HG03565 (cell line): ENCODE results near the gene MBD2.
A peak's percentile ranks its signal among the peaks of the same experiment; 100 is the strongest.

Source experiments
- ATAC-seq: cut with Tn5 transposase; IDR thresholded peaks from one replicate; pipeline ENCODE4 v1.9.1; 2021; ENCODE audit warnings: mild to moderate bottlenecking, moderate library complexity; ENCODE audit not compliant: unreplicated experiment

The MBD2 gene

DNA sequence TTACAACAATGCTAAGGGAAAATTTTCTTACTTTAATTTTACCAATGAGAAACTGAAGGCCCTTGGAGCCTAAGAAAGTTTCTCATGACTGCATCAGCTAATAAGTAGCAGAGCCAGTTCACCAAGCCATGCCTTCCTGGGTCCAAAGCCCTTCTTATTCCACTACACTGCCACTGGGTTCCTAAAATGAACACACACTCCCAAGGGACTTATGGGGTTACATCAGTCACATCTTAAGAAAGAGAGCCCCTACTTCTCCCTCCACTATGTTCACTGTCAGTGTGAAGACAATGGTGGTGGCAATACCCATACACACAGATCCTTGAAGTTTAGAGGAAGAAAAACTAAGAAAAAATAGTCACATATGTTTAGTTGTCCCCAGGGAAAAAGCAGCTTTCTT is 20.6 kb downstream of the MBD2 start:
- ATAC-seq, result no peak

DNA sequence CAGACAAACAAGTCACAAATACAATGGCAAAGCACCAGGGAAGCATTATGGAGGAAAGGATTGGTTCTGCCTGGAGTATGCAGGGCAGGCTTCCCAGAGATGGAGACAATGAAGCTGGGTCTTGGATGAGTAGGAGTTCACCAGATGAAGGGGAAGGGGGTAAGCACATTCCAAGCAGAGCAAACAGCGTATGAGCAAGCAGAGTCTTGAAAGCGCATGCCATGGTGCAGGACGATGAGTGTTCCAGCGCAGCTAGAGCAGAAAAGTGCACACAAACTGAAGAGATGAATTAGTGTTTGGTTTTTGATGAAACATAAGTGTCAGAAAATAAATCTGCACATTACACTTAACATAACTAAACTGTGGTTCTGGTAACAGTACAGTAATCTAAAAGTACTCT is 21.6 kb downstream of the MBD2 start:
- no peak for ATAC-seq

DNA sequence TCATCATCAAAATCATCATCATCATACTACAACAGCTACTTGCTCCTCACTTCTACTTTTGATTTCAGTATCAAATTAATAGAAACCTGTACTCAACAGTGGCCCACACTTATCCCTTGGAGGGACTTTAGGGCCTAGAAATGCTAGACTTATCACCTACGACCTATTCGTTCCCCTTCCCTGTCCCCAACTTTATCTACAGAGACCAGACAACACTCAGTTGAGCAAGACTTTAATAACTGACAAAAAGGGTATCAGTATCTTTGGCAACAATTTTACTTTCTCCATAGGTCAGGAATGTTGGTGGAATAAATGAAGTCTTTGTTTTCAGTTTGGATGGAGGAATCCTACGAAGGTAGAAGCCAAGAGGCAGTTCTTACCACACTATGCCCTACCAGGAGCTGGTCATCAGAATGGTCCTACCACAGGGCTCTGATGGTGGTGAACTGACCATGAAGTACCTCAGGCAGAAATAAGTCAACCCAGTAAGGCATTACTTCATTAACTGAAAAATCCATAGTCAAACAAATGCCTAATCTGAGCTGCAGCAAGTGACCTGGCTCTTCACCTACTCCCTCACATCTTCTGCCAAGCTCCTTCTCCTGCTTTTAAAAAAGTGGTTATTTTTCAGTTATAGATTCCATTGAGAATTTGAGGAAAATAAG is 26.6 kb downstream of the MBD2 start:
- no peak for ATAC-seq

DNA sequence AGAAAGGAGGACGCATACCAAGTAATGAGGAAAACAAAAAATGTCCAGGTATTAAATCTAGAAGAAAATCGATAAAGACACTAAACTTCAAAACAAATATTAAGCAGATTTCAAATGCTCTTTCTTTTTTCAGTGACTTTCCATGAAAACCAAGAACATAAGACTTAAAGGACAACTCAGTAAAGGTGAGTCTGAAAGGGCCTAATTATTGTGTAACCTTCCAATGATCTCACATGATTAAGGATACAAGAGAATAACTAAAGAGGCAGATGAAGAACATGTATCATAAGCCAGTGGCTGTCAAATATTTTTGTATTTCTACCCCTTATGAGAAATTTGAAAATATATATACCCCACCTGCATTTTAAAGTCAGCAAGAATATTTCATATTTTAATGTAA is 30.7 kb downstream of the MBD2 start:
- ATAC-seq, result no peak

DNA sequence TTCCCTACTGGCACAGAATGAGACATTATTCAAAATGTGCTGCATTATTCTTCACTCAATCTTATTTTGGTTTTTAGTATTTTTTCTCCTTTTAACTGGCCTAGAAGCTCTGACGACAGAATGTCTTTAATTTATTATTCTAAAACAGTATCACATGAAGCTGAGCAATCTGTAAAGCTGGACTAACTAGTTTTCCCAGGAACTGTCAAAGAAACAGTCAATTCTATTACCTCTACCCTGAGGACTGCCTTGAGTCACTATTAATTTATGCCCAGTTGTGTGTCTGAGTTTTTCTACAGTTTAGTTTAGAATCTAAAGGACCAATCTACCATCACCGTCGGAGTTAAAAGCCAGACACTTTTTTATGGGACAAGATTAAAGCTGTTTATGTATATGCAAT is 31.6 kb downstream of the MBD2 start:
- no peak for ATAC-seq

DNA sequence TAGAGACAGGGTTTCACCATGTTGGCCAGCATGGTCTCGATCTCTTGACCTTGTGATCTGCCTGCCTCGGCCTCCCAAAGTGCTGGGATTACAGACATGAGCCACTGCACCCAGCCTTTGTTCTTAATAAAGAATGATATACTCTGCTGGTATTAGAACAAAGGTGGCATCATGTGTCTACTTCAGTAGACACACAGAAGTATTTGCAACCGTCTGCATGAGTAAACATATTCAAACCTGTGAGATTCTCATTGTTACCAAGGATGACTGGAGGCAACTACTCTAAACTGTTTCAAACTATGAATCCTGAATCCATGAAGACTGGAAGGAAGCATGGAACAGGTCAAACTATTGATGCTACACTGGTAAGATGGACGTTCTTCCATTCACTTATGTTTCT is 32.1 kb downstream of the MBD2 start:
- no peak for ATAC-seq

DNA sequence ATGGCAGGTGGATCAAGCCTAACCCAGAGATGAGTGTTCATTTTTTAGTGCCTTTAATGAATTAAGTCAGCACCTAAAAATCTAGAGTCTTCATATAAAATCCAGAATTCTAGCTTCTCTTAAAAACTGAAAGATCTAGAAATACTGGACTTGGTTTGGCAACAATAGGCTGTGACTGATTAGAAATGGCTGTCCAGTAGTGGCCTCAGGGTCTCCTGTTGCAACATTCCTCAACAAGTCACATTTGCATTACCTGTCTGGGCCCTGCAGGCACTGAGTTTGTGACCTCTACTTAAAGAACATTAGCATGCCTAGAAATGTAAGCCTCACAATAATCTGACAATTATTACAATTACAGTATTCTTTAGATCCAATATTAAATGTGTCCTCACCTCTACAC is 33.1 kb downstream of the MBD2 start:
- ATAC-seq, result no peak

DNA sequence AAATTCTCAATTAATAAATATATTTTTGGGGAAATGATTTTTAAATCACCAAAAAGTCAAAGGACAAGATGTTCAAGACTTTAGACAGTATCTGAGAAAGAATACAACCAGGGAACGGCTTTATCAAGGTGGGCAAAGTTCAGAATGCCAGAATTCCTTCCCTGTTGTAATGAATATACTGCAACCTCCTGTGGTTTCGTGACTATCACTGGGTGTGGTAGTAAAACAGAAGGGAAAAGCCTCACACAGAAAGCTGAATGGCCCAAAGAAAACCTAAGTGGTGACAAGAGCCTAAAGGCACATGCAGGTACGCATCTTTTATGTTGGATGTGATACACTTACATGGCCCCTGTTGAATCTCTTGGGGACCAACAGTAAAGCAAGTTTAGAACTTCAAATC is 37.1 kb downstream of the MBD2 start:
- no peak for ATAC-seq

DNA sequence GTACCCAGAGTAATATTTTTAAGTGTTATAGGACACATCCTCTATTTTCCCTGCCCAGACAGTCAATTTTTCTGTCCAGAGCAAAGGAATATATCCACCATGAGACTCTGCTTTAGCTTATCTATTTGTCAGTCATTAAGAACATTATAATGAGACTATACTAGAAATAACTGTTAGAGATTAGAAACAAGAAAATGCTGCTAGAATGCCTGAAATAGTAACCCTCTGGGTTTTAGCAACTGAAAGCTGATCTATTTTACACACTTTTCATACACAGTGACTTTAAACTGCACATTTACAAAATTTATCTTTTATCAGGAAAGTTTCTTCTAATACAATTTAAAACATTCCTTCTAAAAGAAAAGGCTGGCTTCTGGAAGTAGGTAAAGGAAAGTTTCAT is 39.6 kb downstream of the MBD2 start:
- no peak for ATAC-seq

DNA sequence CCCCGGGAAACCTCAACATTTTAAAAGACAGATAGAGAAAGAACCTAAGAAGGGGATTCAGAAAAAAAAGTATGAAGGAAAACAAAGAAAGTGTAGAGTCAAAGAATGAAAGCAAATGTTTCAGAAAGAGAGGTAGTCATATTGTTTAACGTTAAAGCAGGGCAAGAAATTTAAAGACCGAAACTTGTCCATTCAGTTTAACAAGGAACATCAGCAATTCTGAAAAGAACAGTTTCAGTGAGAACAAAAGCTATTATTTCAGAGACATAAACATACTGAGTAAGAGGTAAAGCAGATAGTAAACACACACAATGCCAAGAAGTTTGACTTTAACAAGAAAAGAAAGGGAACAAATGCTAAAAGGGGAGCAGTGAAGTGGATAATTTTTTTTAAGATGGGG is 41.1 kb downstream of the MBD2 start:
- no peak for ATAC-seq

DNA sequence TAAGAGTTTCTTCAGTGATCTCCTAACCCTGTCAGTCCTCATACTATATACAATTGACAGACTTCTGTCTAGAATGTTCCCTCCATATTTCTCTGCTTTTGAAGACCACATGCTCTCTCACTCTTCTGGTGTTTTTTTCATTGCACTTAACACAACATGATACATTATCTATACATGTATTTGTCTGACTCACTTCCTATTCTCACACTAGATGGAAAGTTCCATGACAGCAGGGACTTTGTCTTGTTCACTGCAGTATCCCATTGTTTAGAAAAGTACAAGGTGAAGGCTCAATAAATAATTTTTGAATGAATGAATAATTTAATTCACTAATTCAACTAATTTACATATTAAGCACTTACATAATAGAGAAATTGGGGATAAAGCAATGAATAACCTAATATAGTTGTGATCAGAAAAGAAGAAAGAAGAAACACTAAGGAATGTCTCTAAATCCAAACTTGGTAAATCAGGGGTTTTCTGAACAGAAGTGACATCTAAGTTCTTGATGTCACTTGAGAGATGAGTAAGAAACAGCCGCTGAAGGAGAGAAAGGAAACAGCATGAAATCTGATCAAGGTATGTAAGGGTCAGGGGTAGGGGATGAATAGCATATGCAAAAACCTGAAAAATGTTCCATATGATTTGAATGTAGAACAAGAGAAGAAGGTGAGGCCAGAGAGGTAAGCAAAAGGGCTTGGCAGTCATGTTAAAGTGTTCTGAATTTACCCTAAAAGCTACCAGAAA is 42.4 kb downstream of the MBD2 start:
- peak; percentile 67 for ATAC-seq

DNA sequence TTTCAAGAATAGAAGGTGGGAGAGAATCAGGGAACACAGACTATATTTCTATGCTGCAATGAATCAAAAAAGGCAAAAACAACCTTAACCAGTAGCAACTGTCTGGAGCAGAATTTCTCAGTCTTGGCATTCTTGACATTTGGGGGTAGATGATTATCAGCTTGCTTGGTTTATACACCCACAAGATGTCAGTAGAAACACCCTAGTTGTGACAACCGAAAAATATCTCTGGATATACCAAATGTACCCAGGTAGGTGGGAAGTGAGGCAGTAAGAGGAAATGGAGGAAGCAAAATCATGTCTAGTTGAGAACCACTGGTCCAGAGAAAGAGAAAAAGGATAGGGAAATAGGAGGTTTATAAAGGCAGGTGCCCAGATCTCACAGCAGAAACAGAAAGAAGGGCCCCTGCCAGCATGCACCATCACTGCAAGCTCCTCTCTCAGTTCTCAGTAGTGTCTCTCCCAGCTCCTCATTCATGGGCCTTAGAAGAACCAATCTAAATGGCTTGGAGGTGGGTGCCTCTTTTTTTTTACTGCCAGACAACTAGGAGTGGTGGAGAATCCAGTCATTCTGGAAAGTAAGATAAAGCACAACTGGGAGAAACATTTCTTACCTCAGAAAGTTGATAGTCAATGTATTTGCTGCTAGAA is 50.4 kb downstream of the MBD2 start:
- no peak for ATAC-seq

DNA sequence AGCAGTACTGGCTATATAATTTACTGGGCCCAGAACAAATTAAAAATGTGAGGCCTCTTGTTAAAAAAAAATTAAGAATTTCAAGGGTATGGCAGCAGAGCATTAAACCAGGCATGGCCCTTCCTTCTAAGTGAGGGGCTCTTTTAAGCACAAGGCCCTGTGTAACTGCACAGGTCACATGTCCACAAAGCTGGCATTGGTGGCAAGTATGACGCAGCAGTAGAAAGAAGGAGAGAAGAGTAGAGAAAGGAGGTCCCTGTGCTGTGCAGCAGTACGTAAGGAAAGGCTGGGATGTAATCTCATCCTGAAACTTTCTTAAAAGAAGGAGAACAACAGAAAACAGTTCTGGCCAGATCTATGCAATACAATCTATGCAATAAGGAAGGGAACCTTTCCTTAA is 51.2 kb downstream of the MBD2 start:
- ATAC-seq, result no peak

DNA sequence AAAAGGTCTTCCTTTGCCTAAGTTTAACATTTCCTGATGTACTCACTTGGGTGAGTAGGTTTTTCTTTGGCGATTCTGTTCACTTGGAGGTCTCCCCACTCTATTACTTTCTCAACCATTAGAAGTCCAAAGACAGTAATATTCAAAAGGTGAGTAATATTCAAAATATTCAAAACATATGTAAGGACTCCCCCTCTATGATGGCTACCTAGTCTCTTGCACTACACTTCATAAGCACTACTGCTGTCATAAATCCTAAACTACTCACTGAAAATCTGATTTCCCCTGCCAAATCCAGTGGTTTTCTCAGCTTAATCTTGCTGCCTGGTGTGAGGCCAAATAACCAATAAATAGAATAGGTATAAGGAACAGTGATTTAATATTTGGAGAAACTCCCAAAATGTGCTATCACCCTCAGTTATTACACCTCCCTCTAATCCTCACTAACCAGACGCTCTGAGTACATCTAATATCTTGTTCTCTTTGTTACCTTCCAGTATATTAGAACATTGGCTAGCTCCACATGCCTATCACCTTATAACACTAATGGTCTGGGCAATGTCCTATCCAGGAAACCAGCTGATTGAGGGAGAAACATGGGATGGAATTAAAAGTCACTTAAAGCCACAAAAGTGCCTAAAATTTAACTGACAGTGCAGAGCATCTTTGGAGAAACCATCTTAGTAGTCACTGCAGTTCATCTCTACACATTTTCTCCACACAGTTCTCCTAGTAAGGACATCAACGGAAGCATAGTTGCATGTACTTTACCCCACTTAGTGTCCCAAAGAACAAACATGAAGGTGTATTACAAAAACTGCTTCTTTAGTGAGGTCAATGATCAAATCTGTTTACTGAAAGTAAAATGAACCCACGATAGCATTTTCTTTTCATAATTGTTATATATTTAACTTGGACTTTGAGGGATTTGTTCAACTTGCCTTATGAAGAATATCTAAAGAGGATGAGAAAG is 54.8 kb downstream of the MBD2 start:
- ATAC-seq, result no peak

DNA sequence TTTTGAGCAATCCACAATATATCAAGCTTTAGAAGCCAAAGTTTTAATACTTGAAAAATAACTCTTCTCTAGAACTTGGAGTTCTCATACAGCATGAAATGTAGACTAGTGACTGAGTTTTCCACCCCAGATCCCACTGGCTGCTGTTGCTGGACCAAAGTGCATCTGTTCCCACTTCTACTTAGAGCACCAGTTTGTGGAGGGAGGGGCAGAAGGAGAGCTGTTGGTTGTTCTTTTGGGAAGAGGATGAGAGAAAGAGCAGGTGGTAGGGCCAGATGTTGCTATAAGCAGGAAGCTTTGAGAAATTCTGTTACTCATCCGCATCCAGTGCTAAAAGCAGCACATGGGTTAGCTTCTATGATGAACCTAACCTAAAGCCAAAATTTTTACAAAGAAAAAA is 59.0 kb downstream of the MBD2 start:
- no peak for ATAC-seq

DNA sequence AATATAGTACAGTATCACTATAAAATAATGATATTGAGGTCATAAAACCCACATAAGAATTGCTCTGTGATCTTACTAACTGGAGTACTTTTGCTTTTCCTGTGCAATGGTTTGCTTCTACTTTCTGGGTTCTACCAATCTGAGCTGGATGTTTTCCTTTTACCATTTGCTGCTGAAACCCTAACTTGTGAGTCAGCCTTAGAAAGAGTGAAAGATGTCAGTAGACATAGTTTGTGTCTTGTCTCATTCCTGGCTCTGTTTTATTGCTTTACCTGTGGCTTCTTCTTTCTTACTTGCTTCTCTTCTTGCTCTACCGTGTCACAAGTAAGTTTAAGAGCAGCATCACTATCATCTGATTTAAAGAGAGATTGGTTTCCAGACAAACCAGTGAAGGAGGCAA is 61.0 kb downstream of the MBD2 start:
- no peak for ATAC-seq

DNA sequence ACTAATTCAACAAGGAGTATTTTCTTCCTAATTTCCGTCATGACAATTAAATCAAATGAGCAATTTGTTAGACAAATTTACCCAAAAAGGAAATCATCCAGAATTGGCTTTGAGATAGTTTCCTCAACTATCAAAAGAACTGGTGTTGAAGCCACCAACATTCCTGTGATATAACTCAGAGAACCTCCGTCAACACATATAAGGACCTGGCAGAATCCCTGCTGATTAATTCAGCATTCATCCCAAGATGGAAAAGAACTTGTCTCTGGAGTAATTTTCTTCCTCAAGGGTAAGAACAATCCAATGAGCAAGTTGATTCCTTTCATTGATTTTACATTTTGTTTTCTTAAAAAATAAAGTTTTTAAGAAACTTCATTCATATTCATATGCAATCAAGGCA is 62.0 kb downstream of the MBD2 start:
- no peak for ATAC-seq

DNA sequence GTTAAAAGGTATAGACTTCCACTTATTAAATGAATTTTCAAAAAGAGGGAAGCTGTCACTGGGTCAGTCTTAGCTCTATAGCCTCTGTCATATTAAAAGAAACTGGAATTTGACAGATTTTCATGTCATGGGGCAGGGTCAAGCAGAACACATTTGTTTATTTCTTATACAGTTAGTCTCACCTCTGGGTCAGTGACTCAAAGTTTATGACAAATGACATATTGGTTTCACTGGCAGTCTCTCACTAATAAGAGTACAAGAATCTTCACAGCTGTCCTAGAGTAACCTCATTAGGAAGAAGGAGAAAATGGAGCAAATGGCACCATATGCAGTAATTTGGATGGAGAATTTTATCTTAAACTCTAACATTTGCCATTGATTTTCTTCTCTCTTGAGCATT is 63.2 kb downstream of the MBD2 start:
- no peak for ATAC-seq

DNA sequence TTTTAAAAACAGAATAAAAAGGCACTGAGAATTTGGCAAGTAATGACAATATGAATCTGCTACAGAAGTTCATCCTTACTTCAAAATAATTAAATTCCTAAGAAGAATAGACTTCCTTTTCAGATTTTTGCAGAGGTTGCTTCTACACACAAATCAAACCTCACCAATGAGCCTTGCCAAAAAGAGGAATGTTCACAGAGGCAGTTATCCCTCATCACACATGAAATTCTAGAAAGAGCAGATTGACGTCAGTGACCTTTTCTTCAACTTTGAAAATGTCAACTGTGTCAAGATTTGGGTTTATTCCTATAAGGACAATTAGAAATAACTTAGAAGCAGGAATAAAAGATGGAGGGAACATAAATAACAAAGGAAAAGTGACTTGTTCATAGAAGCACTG is 64.6 kb downstream of the MBD2 start:
- ATAC-seq, result no peak

DNA sequence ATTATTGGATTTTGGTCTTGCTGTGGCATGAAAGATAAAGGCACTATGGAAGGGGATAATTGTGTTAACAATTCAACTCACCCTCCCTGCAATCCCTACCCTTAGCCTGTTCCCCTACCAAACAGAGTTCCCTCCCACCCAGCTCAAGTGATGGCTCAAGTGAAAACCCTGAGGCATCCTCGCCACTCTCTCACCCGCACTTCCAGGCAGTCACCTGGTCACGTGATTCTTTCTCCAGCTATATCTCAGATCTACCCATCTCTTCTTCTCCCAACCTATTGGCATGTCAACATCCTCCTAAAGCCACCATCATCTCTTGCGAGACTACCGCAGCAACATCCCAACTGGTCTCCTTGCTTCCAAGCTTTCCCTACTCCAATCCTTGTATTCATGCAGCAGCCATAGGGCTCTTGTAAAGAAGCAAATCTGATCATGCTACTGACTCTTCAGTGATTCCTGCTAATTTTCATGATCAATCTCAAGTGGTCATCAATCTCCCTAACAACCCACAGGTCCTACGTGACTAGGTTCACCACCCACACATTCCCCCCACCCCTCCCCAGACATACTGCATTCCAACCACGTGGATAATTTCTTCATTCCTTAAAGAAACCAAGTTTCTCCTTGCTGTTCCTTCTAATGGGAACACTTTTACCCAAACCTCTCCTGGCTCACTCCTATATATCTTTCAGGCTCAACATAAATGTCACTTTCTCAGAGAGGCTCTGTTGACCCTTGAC is 66.7 kb downstream of the MBD2 start:
- no peak for ATAC-seq

DNA sequence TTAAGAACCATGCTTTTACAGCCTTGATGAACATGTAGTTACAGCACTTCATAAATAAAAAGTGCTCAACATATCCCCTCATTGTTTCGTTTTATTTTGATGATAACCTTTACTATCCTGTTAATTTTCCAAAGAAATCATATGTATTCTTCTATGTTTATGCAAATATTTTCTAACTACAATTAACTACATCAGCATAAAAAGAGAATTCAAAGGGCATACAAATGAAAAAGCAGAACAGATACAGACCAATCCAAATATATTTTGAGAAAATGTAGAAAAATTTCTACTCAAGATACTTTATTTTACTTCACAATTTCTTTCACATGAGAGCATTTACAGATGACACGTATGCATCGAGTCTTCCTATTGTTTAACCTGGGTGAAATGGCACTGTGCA is 69.1 kb downstream of the MBD2 start:
- ATAC-seq, result no peak
